Mesodermal cell (in vitro differentiated cells): Measurements from ENCODE around the gene PTPRN2.
"Not testable (repeated sequence)": the region's sequence is repeated elsewhere in the genome, so short reads cannot be mapped to it uniquely, and the experiment has no call there.

Experiments used
- H3K27ac ChIP-seq: 2 replicates; pipeline ENCODE4 v1.7.0; 2013; ENCODE audit warnings: mild to moderate bottlenecking, low read depth, low read length, moderate library complexity; ENCODE audit not compliant: severe bottlenecking
- H3K36me3 ChIP-seq: 2 replicates; pipeline ENCODE4 v1.7.1; 2013; ENCODE audit warnings: mild to moderate bottlenecking, low read length, moderate library complexity; ENCODE audit not compliant: control insufficient read depth, insufficient read depth
- H3K4me1 ChIP-seq: one replicate; pipeline ENCODE4 v1.7.1; 2013; ENCODE audit warnings: mild to moderate bottlenecking, low read length; ENCODE audit not compliant: insufficient read depth, control insufficient read depth, poor library complexity, severe bottlenecking
- H3K4me3 ChIP-seq: 2 replicates; pipeline ENCODE4 v1.7.0; 2013; ENCODE audit warnings: low read length, control low read depth, mild to moderate bottlenecking; ENCODE audit not compliant: insufficient read depth, poor library complexity, severe bottlenecking; ENCODE audit errors: extremely low read depth
- H3K9me3 ChIP-seq: 2 replicates; pipeline ENCODE4 v1.7.1; 2013; ENCODE audit warnings: mild to moderate bottlenecking, low read length, moderate library complexity; ENCODE audit not compliant: control insufficient read depth
- WGBS, 2 experiments: methylation state at CpG; one replicate each; pipeline ENCODE4 v1.1.5; 2013; ENCODE audit warnings: missing lambda C conversion rate in 2 of 2; ENCODE audit not compliant: insufficient coverage in 2 of 2; 5-methylcytosine and 5-hydroxymethylcytosine counted together

The PTPRN2 gene

GRCh38 chr7:157777194-157777762 lies 810.3 kb downstream of the PTPRN2 start:
- not testable (repeated sequence) for H3K27ac ChIP-seq, H3K4me1 ChIP-seq, H3K4me3 ChIP-seq, H3K36me3 ChIP-seq
- WGBS, 2 experiments = 72 to 85% methylated on average over 9 to 12 of the region's 16 CpGs
- peaks cover 76% of the 10 kb centered on the region for H3K9me3 ChIP-seq

- no peak overlapping the region for H3K4me3 ChIP-seq
- WGBS, 2 experiments = 76% methylated on average over 21 of the region's 25 CpGs
- H3K4me1 ChIP-seq = no peaks in the 10 kb centered on the region
- H3K36me3 ChIP-seq = no peaks in the 10 kb centered on the region
- no peak overlapping the region for H3K27ac ChIP-seq
- H3K9me3 ChIP-seq = peaks cover 76% of the 10 kb centered on the region
Observed at GRCh38 chr7:157775560-157776332, 811.9 kb downstream of the PTPRN2 start.

DNA sequence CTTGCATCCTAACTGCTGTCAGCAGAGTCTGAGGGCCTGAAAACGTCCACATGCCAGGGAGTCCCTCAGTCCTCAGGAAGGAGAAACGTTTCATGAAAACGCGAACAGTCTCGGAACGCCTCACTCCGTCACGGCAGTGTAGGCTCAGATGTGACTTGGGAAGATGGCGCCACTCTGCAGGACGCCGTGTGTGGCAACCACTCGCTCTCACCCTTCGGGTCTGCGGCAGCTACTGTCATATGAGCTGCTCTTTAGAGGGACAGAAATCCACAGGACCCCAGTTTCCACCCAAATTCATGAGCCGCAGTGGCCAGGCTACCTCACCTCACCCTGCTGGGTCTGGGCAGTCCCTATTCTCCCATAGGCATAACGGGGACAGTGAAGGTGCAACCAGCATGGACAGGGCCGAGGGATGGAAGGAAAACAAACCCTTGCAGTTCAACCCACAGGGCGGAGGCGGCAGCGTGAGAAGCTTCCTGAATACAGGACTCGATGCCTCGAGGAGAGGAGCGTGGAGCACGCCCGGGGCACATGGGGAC lies 812.5 kb downstream of the PTPRN2 start:
- Histone ChIP-seq H3K27ac (no peak overlapping the region), H3K36me3 (no peaks in the 10 kb centered on the region), H3K4me3 (no peak overlapping the region), H3K9me3 (peaks cover 76% of the 10 kb centered on the region), H3K4me1 (no peaks in the 10 kb centered on the region)
- WGBS, 2 experiments = 84 to 86% methylated on average over 25 of the region's 25 CpGs

DNA sequence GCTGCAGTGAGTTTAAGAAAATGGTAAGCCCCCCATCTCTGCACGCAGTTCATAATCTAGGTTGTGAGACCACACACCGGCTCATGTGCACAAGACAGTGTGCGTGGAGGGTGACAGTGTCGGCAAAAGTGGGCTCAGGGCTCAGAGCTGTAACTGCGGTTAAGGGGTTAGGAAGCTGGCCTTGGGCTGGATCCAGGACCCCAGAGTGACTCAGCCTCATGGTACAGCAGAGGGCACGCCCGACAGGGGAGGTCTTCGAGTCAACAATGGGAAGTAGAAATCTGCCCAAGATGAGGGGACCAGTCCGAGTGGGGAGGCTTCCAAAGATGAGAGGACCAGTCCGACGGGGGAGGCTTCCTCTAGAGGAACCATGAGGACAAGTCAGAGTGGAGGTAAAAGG lies 813.1 kb downstream of the PTPRN2 start:
- no peaks in the 10 kb centered on the region for H3K4me1 ChIP-seq
- H3K9me3 ChIP-seq = peaks cover 77% of the 10 kb centered on the region
- H3K27ac ChIP-seq = no peak overlapping the region
- H3K4me3 ChIP-seq = no peak overlapping the region
- H3K36me3 ChIP-seq = no peaks in the 10 kb centered on the region
- 77 to 84% methylated on average over 10 to 11 of the region's 11 CpGs for WGBS, 2 experiments

GRCh38 chr7:157773361-157773760 lies 814.3 kb downstream of the PTPRN2 start:
- Histone ChIP-seq H3K4me1 (no peaks in the 10 kb centered on the region), H3K27ac (no peak overlapping the region), H3K36me3 (no peaks in the 10 kb centered on the region), H3K9me3 (peaks cover 80% of the 10 kb centered on the region), H3K4me3 (no peak overlapping the region)
- WGBS, 2 experiments = 55 to 66% methylated on average over 6 to 8 of the region's 9 CpGs

- H3K36me3 ChIP-seq = no peaks in the 10 kb centered on the region
- no peak overlapping the region for H3K4me3 ChIP-seq
- H3K4me1 ChIP-seq = no peaks in the 10 kb centered on the region
- WGBS, 2 experiments = 83 to 85% methylated on average over 16 to 21 of the region's 21 CpGs
- H3K9me3 ChIP-seq = peaks cover 82% of the 10 kb centered on the region
- H3K27ac ChIP-seq = no peak overlapping the region
Observed at GRCh38 chr7:157772486-157773130, 815.0 kb downstream of the PTPRN2 start.

GRCh38 chr7:157771689-157772088 lies 815.9 kb downstream of the PTPRN2 start:
- Histone ChIP-seq H3K36me3 (no peaks in the 10 kb centered on the region), H3K4me3 (no peak overlapping the region), H3K9me3 (peaks cover 85% of the 10 kb centered on the region), H3K4me1 (no peaks in the 10 kb centered on the region), H3K27ac (no peak overlapping the region)
- 62 to 80% methylated on average over 4 to 6 of the region's 6 CpGs for WGBS, 2 experiments

DNA sequence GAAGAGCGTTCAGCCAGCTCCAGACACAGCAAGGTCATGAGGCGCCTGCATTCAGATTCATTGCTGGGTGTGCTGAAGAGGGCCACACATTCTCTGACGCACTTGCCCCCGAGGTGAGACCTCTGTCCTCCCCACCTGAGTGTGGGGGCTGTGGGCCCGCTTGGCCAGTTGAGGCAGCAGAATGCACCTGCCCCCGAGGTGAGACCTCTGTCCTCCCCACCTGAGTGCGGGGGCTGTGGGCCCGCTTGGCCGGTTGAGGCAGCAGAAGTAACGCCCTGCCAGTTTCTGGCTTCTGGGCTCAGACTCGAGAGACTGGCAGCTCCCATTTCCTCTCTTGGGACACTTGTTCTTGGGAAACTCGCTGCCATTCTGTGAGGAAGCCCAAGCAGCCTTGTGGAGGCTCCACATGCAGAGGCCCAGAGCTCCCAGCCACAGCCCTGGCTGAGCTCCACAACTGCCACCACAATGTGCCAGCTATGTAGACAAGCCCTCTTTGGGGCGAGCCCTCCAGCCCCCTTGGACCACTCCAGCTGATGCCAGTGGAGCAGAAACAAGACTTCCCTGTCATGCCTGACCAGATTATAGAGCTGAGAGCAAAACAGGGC lies 816.8 kb downstream of the PTPRN2 start:
- Histone ChIP-seq H3K9me3 (peaks cover 87% of the 10 kb centered on the region), H3K4me3 (no peak overlapping the region), H3K36me3 (no peaks in the 10 kb centered on the region), H3K27ac (no peak overlapping the region), H3K4me1 (no peaks in the 10 kb centered on the region)
- WGBS, 2 experiments = 73 to 74% methylated on average over 11 to 12 of the region's 13 CpGs

DNA sequence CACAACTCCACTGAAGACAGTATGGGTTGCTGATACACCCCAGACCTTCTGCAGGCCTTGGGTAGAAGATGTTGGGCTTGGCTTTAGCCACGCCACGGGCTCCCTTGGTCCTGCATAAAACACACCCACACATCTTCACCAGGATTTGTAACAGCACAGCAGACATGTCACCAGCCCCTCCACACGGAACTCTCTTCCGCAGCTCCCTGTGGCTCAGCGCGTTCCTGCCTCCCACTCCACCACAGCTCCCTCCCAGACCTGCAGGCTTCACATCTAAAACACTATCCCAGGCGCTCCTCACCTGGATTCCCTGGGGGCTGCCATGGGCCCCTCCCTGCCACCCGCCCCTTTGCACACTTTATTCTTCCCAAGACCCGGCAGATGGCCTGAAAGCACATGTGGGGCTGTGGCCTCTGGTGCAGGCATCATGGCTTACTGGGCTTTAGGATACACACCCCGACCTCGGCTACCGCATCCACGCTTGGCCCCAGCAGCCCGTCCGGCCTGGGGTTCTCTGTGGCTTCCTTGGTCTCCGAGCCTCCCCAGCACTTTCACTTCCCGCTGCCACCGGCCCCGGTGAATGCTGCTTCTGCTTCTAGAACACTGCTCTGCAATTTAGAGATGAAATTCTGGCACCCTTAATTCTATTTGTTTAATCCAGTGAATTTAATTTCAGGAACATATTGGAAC lies 818.0 kb downstream of the PTPRN2 start:
- H3K4me3 ChIP-seq = no peak overlapping the region
- H3K4me1 ChIP-seq = no peaks in the 10 kb centered on the region
- H3K27ac ChIP-seq = no peak overlapping the region
- 82 to 88% methylated on average over 16 to 19 of the region's 19 CpGs for WGBS, 2 experiments
- H3K9me3 ChIP-seq = peaks cover 93% of the 10 kb centered on the region
- no peaks in the 10 kb centered on the region for H3K36me3 ChIP-seq

DNA sequence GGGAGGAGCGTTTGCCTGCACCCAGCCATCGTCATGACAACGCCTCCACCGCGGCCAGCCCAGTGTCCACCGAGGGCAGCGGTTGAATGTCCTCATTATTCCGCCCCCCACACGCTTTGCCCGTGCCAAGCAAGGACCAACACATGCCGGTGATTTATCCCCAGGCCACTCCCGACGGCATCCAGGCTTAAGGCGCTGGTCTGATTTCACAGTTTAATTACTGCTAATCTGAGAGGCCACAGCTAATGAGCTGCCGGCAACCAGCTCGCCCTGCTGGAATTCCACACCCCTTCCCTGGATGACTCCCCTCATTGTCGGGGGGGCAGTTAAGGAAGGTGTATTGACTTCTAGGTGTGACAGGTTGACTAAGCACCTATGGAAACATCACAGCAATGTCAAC lies 818.5 kb downstream of the PTPRN2 start:
- 84 to 93% methylated on average over 11 to 16 of the region's 17 CpGs for WGBS, 2 experiments
- no peaks in the 10 kb centered on the region for H3K4me1 ChIP-seq
- peaks cover 94% of the 10 kb centered on the region for H3K9me3 ChIP-seq
- H3K27ac ChIP-seq = no peak overlapping the region
- no peak overlapping the region for H3K4me3 ChIP-seq
- H3K36me3 ChIP-seq = no peaks in the 10 kb centered on the region
